Right lobe of liver (tissue), 4 donors: ENCODE data around the gene PIM3.
"Not testable (repeated sequence)": the region's sequence is repeated elsewhere in the genome, so short reads cannot be mapped to it uniquely, and the experiment has no call there.

Experiments used
- POLR2A ChIP-seq: fragments of 450-650 bp; IDR thresholded peaks from one replicate; pipeline ENCODE4 v1.6.1; 2017; ENCODE audit warnings: antibody characterized with exemption, mild to moderate bottlenecking
- TF ChIP-seq, protein P1 (sequence below), 4 donors: fragments of 200-600 bp in 3 of 4; fragments of 450-650 bp in 1 of 4; IDR thresholded peaks; one replicate each; pipeline versions ENCODE4 v1.5.1 to v1.8.0; 2016 to 2022; ENCODE audit warnings: antibody characterized with exemption in 4 of 4, mild to moderate bottlenecking in 2 of 4
- donor health status: DM: no; HTN: no; CAD: no.
- donor health status: DM: no; HTN: no; CAD: no.
- donor health status: DM: no; HTN: yes; CAD: no.

DNA sequence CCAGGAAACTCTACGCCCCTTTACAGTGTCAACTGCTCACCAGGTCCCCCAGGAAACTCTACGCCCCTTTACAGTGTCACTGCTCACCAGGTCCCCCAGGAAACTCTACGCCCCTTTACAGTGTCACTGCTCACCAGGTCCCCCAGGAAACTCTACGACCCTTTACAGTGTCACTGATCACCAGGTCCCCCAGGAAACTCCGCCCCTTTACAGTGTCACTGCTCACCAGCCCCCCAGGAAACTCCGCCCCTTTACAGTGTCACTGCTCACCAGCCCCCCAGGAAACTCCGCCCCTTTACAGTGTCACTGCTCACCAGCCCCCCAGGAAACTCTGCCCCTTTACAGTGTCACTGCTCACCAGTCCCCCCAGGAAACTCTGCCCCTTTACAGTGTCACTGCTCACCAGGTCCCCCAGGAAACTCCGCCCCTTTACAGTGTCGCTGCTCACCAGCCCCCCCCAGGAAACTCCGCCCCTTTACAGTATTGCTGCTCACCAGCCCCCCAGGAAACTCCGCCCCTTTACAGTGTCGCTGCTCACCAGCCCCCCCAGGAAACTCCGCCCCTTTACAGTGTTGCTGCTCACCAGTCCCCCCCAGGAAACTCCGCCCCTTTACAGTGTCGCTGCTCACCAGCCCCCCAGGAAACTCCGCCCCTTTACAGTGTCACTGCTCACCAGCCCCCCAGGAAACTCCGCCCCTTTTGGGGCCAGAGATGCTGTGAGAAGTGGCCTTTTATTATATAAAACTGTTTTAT lies 15.4 kb upstream of the PIM3 start:
- TF ChIP-seq, protein P1, sequence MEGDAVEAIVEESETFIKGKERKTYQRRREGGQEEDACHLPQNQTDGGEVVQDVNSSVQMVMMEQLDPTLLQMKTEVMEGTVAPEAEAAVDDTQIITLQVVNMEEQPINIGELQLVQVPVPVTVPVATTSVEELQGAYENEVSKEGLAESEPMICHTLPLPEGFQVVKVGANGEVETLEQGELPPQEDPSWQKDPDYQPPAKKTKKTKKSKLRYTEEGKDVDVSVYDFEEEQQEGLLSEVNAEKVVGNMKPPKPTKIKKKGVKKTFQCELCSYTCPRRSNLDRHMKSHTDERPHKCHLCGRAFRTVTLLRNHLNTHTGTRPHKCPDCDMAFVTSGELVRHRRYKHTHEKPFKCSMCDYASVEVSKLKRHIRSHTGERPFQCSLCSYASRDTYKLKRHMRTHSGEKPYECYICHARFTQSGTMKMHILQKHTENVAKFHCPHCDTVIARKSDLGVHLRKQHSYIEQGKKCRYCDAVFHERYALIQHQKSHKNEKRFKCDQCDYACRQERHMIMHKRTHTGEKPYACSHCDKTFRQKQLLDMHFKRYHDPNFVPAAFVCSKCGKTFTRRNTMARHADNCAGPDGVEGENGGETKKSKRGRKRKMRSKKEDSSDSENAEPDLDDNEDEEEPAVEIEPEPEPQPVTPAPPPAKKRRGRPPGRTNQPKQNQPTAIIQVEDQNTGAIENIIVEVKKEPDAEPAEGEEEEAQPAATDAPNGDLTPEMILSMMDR (IDR thresholded peaks at IDR 0.05), result not testable (repeated sequence)
- not testable (repeated sequence) for TF ChIP-seq POLR2A
